HG02623 (cell line): ENCODE results near the gene TINAG.
"Not testable (repeated sequence)": the region's sequence is repeated elsewhere in the genome, so short reads cannot be mapped to it uniquely, and the experiment has no call there.

Experiments
- ATAC-seq: cut with Tn5 transposase; IDR thresholded peaks from one replicate; pipeline ENCODE4 v1.9.1; 2021; ENCODE audit warnings: moderate library complexity; ENCODE audit not compliant: unreplicated experiment

TINAG gene

DNA sequence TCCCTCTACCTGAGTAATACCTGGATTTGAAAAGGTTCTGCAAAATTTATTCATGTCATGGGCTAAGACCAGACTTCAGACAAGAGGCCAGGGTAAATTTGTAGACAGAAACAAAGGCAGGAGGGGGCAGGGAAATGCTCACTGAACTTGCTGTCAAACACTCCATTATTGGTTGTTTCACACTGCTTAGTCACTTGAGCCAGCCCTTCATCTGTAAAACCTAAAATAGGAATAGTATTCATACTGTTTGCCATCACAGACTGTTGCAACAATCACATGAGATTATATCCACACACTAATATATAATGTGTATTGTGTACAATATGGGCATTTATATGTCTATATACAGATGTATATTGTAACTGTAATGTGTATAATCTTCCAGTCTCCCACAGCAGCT lies 6.5 kb upstream of the TINAG start:
- ATAC-seq: no peak

GRCh38 chr6:54307439-54307910 lies 766 bp upstream of the TINAG start:
- peak; percentile 46 for ATAC-seq

DNA sequence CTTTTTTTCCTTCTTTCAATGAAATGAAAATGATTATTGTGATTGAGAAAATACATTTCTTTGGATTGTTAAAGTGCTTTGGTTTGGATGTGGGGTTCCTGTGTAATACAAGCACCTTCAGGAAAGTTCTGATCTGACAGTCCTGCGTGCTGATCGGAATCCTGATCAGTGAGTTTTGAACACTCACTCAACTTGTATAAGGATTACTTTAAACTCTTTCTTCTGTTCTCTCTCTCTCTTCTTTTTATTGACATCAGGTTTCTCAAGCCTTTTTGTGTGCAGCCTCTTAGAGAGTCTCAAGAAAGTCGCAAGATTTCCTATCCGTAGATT lies 710 bp downstream of the TINAG start:
- ATAC-seq: no peak

GRCh38 chr6:54310377-54311152 lies 2.3 kb downstream of the TINAG start:
- ATAC-seq: no peak

- ATAC-seq: no peak
These were observed 7.4 kb downstream of the TINAG start for GRCh38 chr6:54315656-54316055.

DNA sequence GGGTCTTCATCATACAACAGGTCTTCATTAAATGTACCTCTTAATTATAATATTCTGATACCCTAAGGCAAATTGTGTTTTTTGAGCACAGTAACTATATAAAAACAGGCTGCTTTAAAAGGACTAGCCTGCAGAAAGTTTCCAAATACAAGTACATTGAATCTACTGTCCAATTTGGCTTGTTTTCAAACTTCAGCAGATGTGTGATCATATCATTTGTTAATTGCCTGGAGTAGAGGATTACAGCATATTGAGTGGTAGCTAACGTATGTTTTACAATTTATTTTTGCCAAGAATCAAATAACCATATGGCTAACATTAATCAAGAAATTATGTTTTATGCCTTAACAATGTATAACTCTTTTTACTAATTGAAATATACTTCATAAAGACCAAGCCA lies 12.6 kb downstream of the TINAG start:
- ATAC-seq: no peak

- no peak for ATAC-seq
These were observed 19.4 kb downstream of the TINAG start for GRCh38 chr6:54327631-54328030.

DNA sequence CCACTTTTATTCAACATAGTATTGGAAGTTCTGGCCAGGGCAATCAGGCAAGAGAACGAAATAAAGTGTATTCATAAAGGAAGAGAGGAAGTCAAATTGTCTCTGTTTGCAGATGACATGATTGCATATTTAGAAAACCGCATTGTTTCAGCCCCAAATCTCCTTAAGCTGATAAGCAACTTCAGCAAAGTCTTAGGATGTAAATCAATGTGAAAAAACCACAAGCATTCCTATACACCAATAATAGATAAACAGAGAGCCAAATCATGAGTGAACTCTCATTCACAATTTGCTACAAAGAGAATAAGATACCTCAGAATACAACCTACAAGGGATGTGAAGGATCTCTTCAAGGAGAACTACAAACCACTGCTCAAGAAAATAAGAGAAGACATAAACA lies 23.3 kb downstream of the TINAG start:
- ATAC-seq: not testable (repeated sequence)

- no peak for ATAC-seq
These were observed 27.6 kb downstream of the TINAG start for GRCh38 chr6:54335871-54336270.

GRCh38 chr6:54353975-54354374 lies 45.7 kb downstream of the TINAG start:
- no peak for ATAC-seq

GRCh38 chr6:54354608-54355007 lies 46.4 kb downstream of the TINAG start:
- no peak for ATAC-seq

DNA sequence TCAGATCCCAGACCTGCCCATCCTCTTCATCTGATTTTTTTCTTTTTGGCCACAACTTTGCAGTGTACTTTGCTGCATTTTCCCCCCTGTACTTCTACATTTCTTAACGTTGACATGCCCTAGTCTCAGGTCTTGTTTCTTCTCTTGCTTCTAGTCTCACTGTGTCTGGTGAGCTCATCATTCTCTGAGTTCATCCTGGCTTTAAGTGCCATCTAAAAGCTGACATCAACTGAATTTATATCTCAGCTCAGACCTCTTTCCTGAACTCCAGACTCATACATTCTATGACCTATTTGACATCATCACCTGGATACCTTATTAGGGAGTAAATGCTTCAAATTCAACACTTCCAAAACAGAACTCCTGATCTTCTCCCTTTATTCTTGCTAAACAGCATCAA lies 48.9 kb downstream of the TINAG start:
- no peak for ATAC-seq

- ATAC-seq: no peak
These were observed 52.9 kb downstream of the TINAG start for GRCh38 chr6:54361188-54361587.

- ATAC-seq: no peak
These were observed 53.5 kb downstream of the TINAG start for GRCh38 chr6:54361734-54362133.

- no peak for ATAC-seq
These were observed 58.6 kb downstream of the TINAG start for GRCh38 chr6:54366667-54367327.

DNA sequence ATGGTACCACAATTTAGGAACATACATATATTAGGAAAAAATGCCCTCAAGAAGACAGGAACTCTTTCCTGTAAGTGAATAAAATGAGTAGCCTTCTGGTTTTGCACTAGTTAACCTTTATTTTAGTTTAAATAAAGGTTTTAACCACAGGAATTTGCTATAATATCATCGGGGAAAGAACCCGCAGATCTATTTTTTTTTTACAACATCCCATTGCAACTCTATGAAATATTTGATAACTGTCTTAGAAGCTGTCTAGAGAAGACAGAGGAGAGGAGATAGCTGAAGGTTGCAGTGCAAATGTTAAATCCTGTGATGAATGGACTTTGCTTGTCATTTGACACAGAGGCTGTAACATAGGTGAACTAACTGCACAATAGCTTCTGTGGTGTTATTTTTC lies 69.5 kb downstream of the TINAG start:
- ATAC-seq: no peak

GRCh38 chr6:54386295-54386694 lies 78.1 kb downstream of the TINAG start:
- no peak for ATAC-seq

- ATAC-seq: no peak
These were observed 82.1 kb downstream of the TINAG start for GRCh38 chr6:54390362-54390761.

DNA sequence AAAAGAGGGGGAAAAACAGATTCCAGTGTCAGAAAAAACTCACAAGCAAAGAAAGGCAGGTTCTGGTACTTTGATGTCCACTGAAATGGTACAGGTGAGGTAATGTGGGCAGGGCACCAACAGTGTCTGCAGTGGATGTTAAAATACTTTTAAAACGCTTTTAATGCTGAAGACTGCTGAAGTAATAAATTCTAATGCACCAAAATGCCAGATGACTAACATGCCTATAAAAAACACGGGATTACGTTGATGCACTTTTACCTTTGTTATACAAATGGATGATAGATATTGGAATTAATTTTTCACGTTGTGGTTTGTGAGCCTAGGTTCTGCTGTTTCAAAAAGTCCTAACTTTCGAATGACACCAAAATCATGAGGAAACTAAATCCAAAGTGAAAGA lies 83.3 kb downstream of the TINAG start:
- ATAC-seq: no peak

GRCh38 chr6:54403096-54403495 lies 94.9 kb downstream of the TINAG start:
- no peak for ATAC-seq

- no peak for ATAC-seq
These were observed 96.5 kb downstream of the TINAG start for GRCh38 chr6:54404791-54405190.

- no peak for ATAC-seq
These were observed 103.5 kb downstream of the TINAG start for GRCh38 chr6:54411767-54412166.

DNA sequence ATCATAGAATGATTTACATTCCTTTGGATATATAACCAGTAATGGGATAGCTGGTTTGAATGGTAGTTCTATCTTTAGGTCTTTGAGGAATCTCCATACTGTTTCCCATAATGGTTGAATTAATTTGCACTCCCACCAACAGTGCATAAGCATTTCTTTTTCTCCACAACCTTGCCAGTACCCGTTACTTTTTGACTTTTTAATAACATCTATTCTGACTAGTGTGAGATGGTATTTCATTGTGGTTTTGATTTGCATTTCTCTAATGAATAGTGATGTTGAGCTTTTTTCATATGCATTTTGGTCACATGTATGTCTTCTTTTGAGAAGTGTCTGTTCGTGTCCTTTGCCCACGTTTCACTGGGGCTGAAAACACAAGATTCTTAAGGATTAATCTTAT lies 107.3 kb downstream of the TINAG start:
- ATAC-seq: no peak
